ENCODE data around the gene GAP43.

The GAP43 gene

DNA sequence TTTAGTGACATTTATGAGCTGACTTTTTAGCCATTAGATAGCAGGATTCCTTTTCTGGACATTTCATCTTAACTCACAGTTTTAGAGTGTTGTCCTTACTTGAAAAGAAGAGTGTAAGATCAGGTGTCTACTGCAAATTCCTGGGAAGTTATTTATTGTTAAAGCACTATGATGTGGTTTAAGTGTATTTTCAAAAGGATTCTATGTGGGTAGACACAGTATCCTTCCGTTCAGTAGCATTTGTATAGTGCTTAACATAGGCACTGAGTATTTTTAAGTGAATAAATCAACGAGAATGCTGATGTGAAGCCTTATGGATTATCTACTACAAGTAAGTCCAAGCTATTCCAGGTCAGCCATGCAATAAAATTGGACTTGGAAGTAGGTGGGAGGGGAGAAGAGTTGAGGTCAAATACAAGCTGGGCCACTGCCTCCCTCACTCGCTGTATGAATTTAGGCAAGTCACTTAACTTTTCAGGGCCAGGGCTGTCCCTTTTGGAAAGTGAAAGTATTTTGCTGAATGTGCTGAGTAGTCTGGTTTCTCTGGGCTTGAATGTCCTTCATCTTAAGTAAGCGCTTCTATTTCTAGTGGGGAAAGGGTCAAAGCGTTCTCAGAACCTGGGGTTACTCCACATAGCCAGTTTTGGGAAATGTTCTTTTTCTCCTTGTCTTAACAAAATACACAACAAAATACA, 48.6 kb downstream of the GAP43 start:
- TF ChIP-seq, protein P1, sequence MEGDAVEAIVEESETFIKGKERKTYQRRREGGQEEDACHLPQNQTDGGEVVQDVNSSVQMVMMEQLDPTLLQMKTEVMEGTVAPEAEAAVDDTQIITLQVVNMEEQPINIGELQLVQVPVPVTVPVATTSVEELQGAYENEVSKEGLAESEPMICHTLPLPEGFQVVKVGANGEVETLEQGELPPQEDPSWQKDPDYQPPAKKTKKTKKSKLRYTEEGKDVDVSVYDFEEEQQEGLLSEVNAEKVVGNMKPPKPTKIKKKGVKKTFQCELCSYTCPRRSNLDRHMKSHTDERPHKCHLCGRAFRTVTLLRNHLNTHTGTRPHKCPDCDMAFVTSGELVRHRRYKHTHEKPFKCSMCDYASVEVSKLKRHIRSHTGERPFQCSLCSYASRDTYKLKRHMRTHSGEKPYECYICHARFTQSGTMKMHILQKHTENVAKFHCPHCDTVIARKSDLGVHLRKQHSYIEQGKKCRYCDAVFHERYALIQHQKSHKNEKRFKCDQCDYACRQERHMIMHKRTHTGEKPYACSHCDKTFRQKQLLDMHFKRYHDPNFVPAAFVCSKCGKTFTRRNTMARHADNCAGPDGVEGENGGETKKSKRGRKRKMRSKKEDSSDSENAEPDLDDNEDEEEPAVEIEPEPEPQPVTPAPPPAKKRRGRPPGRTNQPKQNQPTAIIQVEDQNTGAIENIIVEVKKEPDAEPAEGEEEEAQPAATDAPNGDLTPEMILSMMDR (IDR thresholded peaks at IDR 0.05; ENCODE audit: extremely low read depth, missing control alignments), result no peak
- DNase-seq (ENCODE audit: low spot score), result no peak

DNA sequence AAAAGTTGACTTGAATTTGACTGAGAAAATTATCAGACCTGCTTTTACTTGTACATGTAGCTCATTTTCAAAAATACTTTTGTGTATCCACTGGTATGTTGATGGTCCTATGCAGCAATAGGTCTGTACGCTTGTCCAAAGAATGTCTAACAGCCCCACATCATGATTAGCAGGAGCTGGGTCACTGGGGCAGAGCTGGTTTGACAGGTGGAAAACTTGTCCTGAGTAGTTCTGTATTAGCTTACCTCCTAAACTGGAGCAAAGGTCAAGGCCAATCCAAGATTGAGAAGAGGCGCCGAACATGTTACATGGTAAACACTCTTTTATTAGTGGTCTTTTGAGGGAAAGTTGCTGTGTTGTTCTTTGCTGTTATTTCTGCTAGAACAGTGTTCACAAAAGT, 50.6 kb downstream of the GAP43 start:
- no peak for DNase-seq (ENCODE audit: low spot score)
- TF ChIP-seq, protein P1 (IDR thresholded peaks at IDR 0.05; ENCODE audit: extremely low read depth, missing control alignments), result no peak

DNA sequence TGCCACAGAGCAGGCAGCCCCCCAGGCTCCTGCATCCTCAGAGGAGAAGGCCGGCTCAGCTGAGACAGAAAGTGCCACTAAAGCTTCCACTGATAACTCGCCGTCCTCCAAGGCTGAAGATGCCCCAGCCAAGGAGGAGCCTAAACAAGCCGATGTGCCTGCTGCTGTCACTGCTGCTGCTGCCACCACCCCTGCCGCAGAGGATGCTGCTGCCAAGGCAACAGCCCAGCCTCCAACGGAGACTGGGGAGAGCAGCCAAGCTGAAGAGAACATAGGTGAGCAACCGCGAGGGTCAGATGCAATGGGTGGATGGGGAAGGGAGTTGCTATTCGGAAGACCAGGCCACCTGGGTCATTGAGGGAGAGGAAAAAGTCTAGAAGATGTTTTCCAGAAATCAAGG, 53.0 kb downstream of the GAP43 start:
- TF ChIP-seq, protein P1 (IDR thresholded peaks at IDR 0.05; ENCODE audit: extremely low read depth, missing control alignments), result no peak
- no peak for DNase-seq (ENCODE audit: low spot score)

DNA sequence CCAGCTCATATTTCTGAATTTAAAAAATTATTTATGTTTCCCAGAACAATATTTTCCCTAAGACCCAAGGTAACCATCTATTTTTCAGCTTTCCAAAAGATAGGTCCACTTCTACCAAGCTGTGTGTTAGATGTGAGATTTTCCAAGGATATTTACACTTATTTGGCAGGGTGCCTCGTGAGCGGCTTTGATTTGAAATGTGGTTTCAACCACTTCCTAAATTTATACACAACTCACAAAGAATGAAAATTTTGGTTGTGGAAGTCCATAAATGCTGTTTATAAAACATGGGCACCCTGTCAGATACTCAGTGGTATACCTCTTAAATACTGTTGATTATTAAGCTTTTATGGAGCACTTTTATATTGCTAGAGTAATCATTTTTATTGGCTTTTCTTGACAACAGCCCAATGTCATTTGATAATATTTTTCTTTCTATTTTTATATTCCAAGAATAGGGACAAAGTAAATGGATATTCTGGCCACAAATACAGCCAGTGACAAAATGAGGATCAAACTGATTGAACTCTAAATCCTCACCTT, 57.6 kb downstream of the GAP43 start:
- TF ChIP-seq, protein P1 (IDR thresholded peaks at IDR 0.05; ENCODE audit: extremely low read depth, missing control alignments), result no peak
- no peak for DNase-seq (ENCODE audit: low spot score)

DNA sequence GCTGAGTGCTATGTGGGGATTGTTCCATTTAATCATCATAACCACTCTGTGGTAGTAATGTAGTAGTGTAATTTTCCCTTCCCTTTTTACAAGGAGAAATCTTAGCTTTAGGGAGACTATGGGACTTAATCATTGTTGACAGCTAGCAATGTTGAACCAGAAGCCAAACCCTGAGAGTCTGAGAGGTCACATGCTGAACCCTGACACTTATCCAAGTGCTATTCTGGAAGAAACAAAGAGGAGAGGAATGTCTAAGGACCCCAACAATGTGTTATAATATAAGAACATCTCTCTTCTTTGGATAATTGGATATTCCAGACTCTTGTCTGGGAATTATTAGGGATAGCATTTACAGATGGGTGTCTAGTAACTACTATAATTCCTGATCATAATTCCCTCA, 58.4 kb downstream of the GAP43 start:
- DNase-seq (ENCODE audit: low spot score), result no peak
- TF ChIP-seq, protein P1 (IDR thresholded peaks at IDR 0.05; ENCODE audit: extremely low read depth, missing control alignments), result no peak

DNA sequence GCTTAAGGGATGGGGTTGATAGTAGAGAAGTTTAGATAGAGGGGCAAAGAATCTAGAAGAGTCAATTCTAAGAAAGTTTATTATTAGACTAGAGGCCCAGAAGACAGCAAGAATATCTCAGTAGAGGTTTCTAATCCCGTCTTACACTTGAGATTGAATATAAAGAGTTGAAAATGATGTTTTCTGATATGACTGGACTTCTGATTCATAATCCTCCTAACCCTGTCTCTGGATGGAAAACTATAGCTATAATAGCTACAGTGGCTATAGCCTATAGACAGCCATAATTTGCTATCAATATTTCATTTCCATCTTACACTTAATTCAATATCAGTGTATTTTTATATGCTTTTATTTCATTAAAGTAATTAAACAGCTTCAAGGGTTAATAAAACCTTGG, 60.0 kb downstream of the GAP43 start:
- no peak for DNase-seq (ENCODE audit: low spot score)
- TF ChIP-seq, protein P1 (IDR thresholded peaks at IDR 0.05; ENCODE audit: extremely low read depth, missing control alignments), result no peak

DNA sequence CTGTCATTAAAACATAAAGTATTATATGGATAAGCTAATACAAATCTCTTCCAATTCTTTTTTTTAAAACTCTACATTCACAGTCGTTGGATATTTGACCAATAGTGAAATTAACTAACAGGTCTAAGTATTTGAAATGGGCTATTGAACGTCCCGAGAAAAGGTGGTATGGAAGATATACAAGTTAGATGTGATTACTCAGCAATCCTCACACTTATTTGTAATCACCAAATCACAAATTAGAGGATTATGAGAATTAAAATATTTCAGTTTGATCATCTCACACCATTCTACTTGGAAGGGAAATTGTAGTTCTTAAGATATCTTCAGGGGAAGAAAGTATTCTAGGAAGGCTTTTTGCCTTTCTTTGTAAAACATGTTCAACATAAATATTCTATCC, 60.5 kb downstream of the GAP43 start:
- TF ChIP-seq, protein P1 (IDR thresholded peaks at IDR 0.05; ENCODE audit: extremely low read depth, missing control alignments), result no peak
- DNase-seq (ENCODE audit: low spot score), result no peak

Measured in GM20000 (cell line).